ENCODE results near the gene RABAC1.

DNA sequence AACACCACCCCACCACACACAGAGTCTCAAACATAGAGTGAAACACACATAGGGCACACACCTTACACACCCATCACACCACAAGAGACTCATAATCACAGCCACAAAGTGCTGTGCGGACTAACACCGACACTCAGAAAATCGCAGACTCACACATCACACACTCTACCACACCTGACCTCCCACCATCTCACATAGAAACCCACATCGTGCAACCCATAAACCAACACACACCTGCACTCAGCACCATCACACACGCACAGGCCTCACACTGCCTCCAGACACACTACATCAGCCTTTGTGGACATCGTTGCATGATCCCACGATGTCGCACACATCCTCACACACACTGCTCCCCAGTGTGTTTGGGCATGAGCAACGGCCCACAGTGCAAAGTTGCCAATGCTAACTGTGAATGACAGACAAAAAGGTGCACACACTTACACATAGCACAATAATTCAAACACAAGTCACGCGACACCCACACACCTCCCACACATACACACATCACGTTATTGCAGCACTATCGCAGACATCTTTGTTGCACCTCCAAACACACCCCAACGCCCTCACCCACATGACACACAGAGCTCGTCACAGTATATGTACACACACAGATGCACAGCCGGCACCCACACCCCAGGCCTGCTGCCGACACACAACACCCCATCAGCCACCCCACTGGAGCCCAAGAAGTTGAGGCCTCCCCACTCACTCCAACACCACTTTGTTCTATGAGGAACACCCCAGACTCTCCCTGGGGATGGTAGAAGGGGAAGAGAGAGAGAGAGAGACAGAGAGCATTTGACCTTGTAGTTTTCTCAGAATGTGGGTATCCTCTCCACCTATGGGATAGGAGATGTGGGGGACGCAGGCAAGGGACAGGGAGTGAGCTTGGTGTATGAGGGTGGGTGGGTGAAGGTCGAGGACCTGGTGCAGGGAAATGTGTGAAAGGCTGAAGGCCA is 36.2 kb upstream of the RABAC1 start:
- TF ChIP-seq, protein P1, sequence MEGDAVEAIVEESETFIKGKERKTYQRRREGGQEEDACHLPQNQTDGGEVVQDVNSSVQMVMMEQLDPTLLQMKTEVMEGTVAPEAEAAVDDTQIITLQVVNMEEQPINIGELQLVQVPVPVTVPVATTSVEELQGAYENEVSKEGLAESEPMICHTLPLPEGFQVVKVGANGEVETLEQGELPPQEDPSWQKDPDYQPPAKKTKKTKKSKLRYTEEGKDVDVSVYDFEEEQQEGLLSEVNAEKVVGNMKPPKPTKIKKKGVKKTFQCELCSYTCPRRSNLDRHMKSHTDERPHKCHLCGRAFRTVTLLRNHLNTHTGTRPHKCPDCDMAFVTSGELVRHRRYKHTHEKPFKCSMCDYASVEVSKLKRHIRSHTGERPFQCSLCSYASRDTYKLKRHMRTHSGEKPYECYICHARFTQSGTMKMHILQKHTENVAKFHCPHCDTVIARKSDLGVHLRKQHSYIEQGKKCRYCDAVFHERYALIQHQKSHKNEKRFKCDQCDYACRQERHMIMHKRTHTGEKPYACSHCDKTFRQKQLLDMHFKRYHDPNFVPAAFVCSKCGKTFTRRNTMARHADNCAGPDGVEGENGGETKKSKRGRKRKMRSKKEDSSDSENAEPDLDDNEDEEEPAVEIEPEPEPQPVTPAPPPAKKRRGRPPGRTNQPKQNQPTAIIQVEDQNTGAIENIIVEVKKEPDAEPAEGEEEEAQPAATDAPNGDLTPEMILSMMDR (IDR thresholded peaks at IDR 0.05; ENCODE audit: low read length) = no peak
- TF ChIP-seq EZH2 (optimal IDR thresholded peaks at IDR 0.05; ENCODE audit: low read depth, low read length) (no peak), EZH2phosphoT487 (IDR thresholded peaks at IDR 0.05; ENCODE audit: low read length) (no peak)

Measured in MM.1S (cell line).